Endothelial cell of umbilical vein (primary cell): ENCODE results near the gene ZSCAN4. TPM values are rescaled to one million over a fixed set of nuclear protein-coding genes. Genes with fewer than 3 reads are reported as not detected.

Experiments used
- BruUV-seq: library from RNA; stranded (reverse); fragments of 400-500 nt; replicated peaks from 2 replicates; lab custom pipeline; 2021; lab: Mats Ljungman, UMichigan
- CTCF ChIA-PET: fragments of 300-600, 350-600 bp; sonication (Branson Sonifier 250); formaldehyde crosslinking; loops from one replicate; lab custom pipeline; 2021; ENCODE audit warnings: antibody characterized with exemption, inconsistent platforms; lab: Charles Lee
- POLR2A ChIA-PET: fragments of 300-600, 350-600 bp; sonication (Branson Sonifier 250); formaldehyde crosslinking; loops from one replicate; lab custom pipeline; 2021; ENCODE audit warnings: antibody characterized with exemption, inconsistent platforms; lab: Charles Lee
- DNase-seq: peaks from one replicate; pipeline ENCODE4 v3.0.0-alpha.2; 2011; ENCODE audit warnings: low read depth, low spot score
- FAIRE-seq: peaks from 2 replicates; lab custom pipeline; 2011; peaks lifted over from hg19 to GRCh38; lab: Jason Lieb, UNC
- H2AFZ ChIP-seq: 2 replicates; pipeline ENCODE4 v1.6.0; 2012; ENCODE audit warnings: low read depth, low read length, control low read depth, inconsistent platforms
- H3K27ac ChIP-seq: 2 replicates; pipeline ENCODE4 v1.5.1; 2011; ENCODE audit warnings: low read depth, mild to moderate bottlenecking, control low read depth, low read length, moderate library complexity; ENCODE audit not compliant: insufficient read depth
- H3K27me3 ChIP-seq, 2 experiments: 2 replicates each; pipeline versions ENCODE4 v1.6.0 to v1.6.1; 2011; ENCODE audit warnings: low read length in 2 of 2, mixed read lengths in 1 of 2; ENCODE audit not compliant: control insufficient read depth in 2 of 2, insufficient read depth in 2 of 2
- H3K36me3 ChIP-seq, 2 experiments: 2 replicates in 1 of 2; 3 replicates in 1 of 2; pipeline ENCODE4 v1.5.1; 2011; ENCODE audit warnings: low read length in 2 of 2, mild to moderate bottlenecking in 1 of 2, moderate library complexity in 1 of 2; ENCODE audit not compliant: control insufficient read depth in 2 of 2, insufficient read depth in 2 of 2; ENCODE audit errors: extremely low read depth in 1 of 2
- H3K4me1 ChIP-seq: 3 replicates; pipeline ENCODE4 v1.5.1; 2011; ENCODE audit warnings: mild to moderate bottlenecking, low read length; ENCODE audit not compliant: control insufficient read depth, insufficient read depth; ENCODE audit errors: extremely low read depth
- H3K4me2 ChIP-seq: 2 replicates; pipeline ENCODE4 v1.6.1; 2011; ENCODE audit warnings: low read length, control low read depth, mixed read lengths; ENCODE audit not compliant: insufficient read depth
- H3K4me3 ChIP-seq, 3 experiments: fragments of 200-600 bp in 1 of 3; sonication (generic), shearing (Covaris generic) in 1 of 3; replicated peaks in 1 of 3; 2 replicates each; pipeline ENCODE4 v1.5.1; 2011 to 2016; ENCODE audit warnings: control low read depth in 3 of 3, low read length in 3 of 3, mild to moderate bottlenecking in 2 of 3, inconsistent platforms in 1 of 3, low read depth in 1 of 3, moderate library complexity in 1 of 3; ENCODE audit not compliant: insufficient read depth in 1 of 3
- H3K79me2 ChIP-seq: 2 replicates; pipeline ENCODE4 v1.6.0; 2012; ENCODE audit warnings: low read length, inconsistent platforms; ENCODE audit not compliant: control insufficient read depth, insufficient read depth
- H3K9ac ChIP-seq: replicated peaks from 2 replicates; pipeline ENCODE3; 2011; ENCODE audit warnings: low read length, control low read depth; ENCODE audit not compliant: insufficient read depth; ENCODE audit errors: extremely low read depth
- H3K9me1 ChIP-seq: replicated peaks from 3 replicates; pipeline ENCODE4 v1.6.0; 2011; ENCODE audit warnings: mild to moderate bottlenecking, low read length; ENCODE audit not compliant: control insufficient read depth, insufficient read depth; ENCODE audit errors: extremely low read depth
- H3K9me3 ChIP-seq: replicated peaks from 2 replicates; pipeline ENCODE4 v1.5.1; 2012; ENCODE audit warnings: low read length, inconsistent platforms; ENCODE audit not compliant: control insufficient read depth, insufficient read depth
- H4K20me1 ChIP-seq: replicated peaks from 2 replicates; pipeline ENCODE3; 2011; ENCODE audit warnings: mild to moderate bottlenecking, low read length; ENCODE audit not compliant: control insufficient read depth, insufficient read depth; ENCODE audit errors: extremely low read depth
- EZH2 ChIP-seq: IDR thresholded peaks from 2 replicates; pipeline ENCODE4 v1.6.1; 2012; ENCODE audit warnings: borderline replicate concordance, low read depth, mild to moderate bottlenecking, moderate library complexity, low read length, inconsistent platforms; ENCODE audit not compliant: severe bottlenecking
- FOS ChIP-seq: IDR thresholded peaks from 2 replicates; pipeline ENCODE4 v1.6.1; 2011; ENCODE audit warnings: mild to moderate bottlenecking, low read length, moderate library complexity, borderline replicate concordance; ENCODE audit not compliant: insufficient read depth
- GATA2 ChIP-seq: IDR thresholded peaks from 2 replicates; pipeline ENCODE4 v1.7.0; 2011; ENCODE audit warnings: low read depth, mild to moderate bottlenecking, moderate library complexity, mixed read lengths, low read length; ENCODE audit not compliant: insufficient read length, insufficient read depth
- JUN ChIP-seq: IDR thresholded peaks from 2 replicates; pipeline ENCODE4 v1.6.1; 2011; ENCODE audit warnings: borderline replicate concordance, low read depth; ENCODE audit not compliant: insufficient read length, insufficient read depth
- MAX ChIP-seq: IDR thresholded peaks from 2 replicates; pipeline ENCODE4 v1.6.1; 2011; ENCODE audit not compliant: insufficient read depth, insufficient read length
- MYC ChIP-seq: IDR thresholded peaks from one replicate; pipeline ENCODE4 v1.6.1; 2011; ENCODE audit warnings: mild to moderate bottlenecking, low read depth, low read length
- POLR2A ChIP-seq: IDR thresholded peaks from 2 replicates; pipeline ENCODE4 v1.6.1; 2012; ENCODE audit warnings: low read depth, mild to moderate bottlenecking, control low read depth, low read length
- POLR2AphosphoS5 ChIP-seq: IDR thresholded peaks from 2 replicates; pipeline ENCODE4 v1.6.1; 2012; ENCODE audit warnings: low read depth, mild to moderate bottlenecking, control low read depth, low read length, moderate library complexity; ENCODE audit not compliant: insufficient read depth
- dilution Hi-C: fragments of 300-500 bp; cut with MboI; formaldehyde crosslinking; loops from one replicate; pipeline ENCODE4 v1.15.0; 2019; ENCODE audit warnings: low sequenced_read_pairs; ENCODE audit not compliant: extremely low pct_ligation_motif_present
- intact Hi-C: fragments of 100-400 bp; cut with micrococcal nuclease; formaldehyde crosslinking; loops from one replicate; pipeline ENCODE4 v1.10.0; 2022
- polyA plus RNA-seq, 4 experiments: library from polyadenylated mRNA; depleted of rRNA in 3 of 4; stranded (reverse) in 3 of 4; unstranded in 1 of 4; fragments of >200 nt; gene quantifications; 2 replicates each; pipeline versions ENCODE4 v1.2.1 to v1.2.3, GENCODE V29; 2011 to 2012; ENCODE audit warnings: missing spikeins in 1 of 4
- total RNA-seq: library from RNA; stranded (reverse); gene quantifications from 2 replicates; pipeline ENCODE4 v1.2.3, GENCODE V29; 2021
- TF ChIP-seq, protein P1 (sequence below), 2 donors: IDR thresholded peaks; 1 replicate in 1 of 2; 2 replicates in 1 of 2; pipeline ENCODE4 v1.5.1; 2011; ENCODE audit warnings: low read length in 2 of 2, mild to moderate bottlenecking in 2 of 2, moderate library complexity in 2 of 2, control low read depth in 1 of 2, inconsistent platforms in 1 of 2, low read depth in 1 of 2; ENCODE audit not compliant: insufficient read depth in 1 of 2; ENCODE audit errors: extremely low read depth in 1 of 2

The ZSCAN4 gene
- total and polyA plus RNA-seq, 2 donors (not counting 3 experiments of a cell fraction or from before 2014, with no cell fraction given) = not detected

GRCh38 chr19:57682226-57682766 is 13.6 kb downstream of the ZSCAN4 start:
- Histone ChIP-seq H3K4me1 (peaks cover 8% of the 10 kb centered on the region), H3K36me3 (peaks cover 9 to 18% of the 10 kb centered on the region in 2 experiments), H3K4me3 (peak overlapping the region; percentile 57 to 87 (median 77)), H3K4me2 (peak overlapping the region; percentile 91), H3K79me2 (peaks cover 28% of the 10 kb centered on the region), H3K27ac (peak overlapping the region; percentile 7), H4K20me1 (no peaks in the 10 kb centered on the region), H3K27me3 (no peaks in the 10 kb centered on the region), H3K9ac (peak overlapping the region; percentile 57), H3K9me1 (no peaks in the 10 kb centered on the region), H2AFZ (peak overlapping the region; percentile 90), H3K9me3 (peaks cover 15% of the 10 kb centered on the region)
- ChIA-PET CTCF (interaction anchor here (0.7 to 1.6 kb wide), 6 partner anchors 9 to 331 kb away, joined by 3 to 16 read pairs (median 4); partner anchors contain the start of genes ZNF211, ZNF304 and ZNF749), POLR2A (interaction anchor here (0.6 to 1.0 kb wide), 2 partner anchors 80 to 321 kb away, joined by 5 to 6 read pairs; partner anchors contain the start of gene ZNF606)
- dilution Hi-C loops (no loop called here), intact Hi-C loops (loop anchor here (2.0 kb wide), 1 partner anchor 49 kb away; the partner anchor contains the start of gene ZNF211)
- DNase-seq (no peak), FAIRE-seq (no peak)
- BruUV-seq = TSS peak; percentile 65
- TF ChIP-seq, protein P1, sequence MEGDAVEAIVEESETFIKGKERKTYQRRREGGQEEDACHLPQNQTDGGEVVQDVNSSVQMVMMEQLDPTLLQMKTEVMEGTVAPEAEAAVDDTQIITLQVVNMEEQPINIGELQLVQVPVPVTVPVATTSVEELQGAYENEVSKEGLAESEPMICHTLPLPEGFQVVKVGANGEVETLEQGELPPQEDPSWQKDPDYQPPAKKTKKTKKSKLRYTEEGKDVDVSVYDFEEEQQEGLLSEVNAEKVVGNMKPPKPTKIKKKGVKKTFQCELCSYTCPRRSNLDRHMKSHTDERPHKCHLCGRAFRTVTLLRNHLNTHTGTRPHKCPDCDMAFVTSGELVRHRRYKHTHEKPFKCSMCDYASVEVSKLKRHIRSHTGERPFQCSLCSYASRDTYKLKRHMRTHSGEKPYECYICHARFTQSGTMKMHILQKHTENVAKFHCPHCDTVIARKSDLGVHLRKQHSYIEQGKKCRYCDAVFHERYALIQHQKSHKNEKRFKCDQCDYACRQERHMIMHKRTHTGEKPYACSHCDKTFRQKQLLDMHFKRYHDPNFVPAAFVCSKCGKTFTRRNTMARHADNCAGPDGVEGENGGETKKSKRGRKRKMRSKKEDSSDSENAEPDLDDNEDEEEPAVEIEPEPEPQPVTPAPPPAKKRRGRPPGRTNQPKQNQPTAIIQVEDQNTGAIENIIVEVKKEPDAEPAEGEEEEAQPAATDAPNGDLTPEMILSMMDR (IDR thresholded peaks at IDR 0.05; ENCODE audit: extremely low read depth in 1 of 2, insufficient read depth in 1 of 2, low read depth in 1 of 2, low read length in 2 of 2) = no peak
- TF ChIP-seq GATA2 (no peak), FOS (no peak), MAX (no peak), POLR2AphosphoS5 (no peak), JUN (no peak), EZH2 (no peak), MYC (no peak), POLR2A (no peak)
